ENCODE results near the gene VIPR1.

Gene VIPR1

GRCh38 chr3:42508562-42508961 lies 6.1 kb downstream of the VIPR1 start:
- Histone ChIP-seq H3K4me3 (ENCODE audit: low read depth, low read length) (no peak overlapping the region), H3K27me3 (replicated peaks) (peaks cover 2% of the 10 kb centered on the region), H3K27ac (no peak overlapping the region), H3K36me3 (replicated peaks) (no peaks in the 10 kb centered on the region)
- DNase-seq: no peak
- no peak for TF ChIP-seq CTCF (IDR thresholded peaks at IDR 0.05; ENCODE audit: low read depth, low read length, missing control alignments)
- in situ Hi-C loops (cut with HindIII; ENCODE audit: low pct_ligation_motif_present, low sequenced_read_pairs): no loop called here

GRCh38 chr3:42509111-42509510 lies 6.7 kb downstream of the VIPR1 start:
- H3K27me3 ChIP-seq (replicated peaks): peaks cover 2% of the 10 kb centered on the region
- H3K4me3 ChIP-seq (ENCODE audit: low read depth, low read length): no peak overlapping the region
- no peaks in the 10 kb centered on the region for H3K36me3 ChIP-seq (replicated peaks)
- in situ Hi-C loops (cut with HindIII; ENCODE audit: low pct_ligation_motif_present, low sequenced_read_pairs): no loop called here
- no peak for DNase-seq
- TF ChIP-seq CTCF (IDR thresholded peaks at IDR 0.05; ENCODE audit: low read depth, low read length, missing control alignments): no peak
- no peak overlapping the region for H3K27ac ChIP-seq

GRCh38 chr3:42510325-42510724 lies 7.9 kb downstream of the VIPR1 start:
- Histone ChIP-seq H3K27me3 (replicated peaks) (peaks cover 2% of the 10 kb centered on the region), H3K4me3 (ENCODE audit: low read depth, low read length) (no peak overlapping the region), H3K36me3 (replicated peaks) (no peaks in the 10 kb centered on the region), H3K27ac (no peak overlapping the region)
- TF ChIP-seq CTCF (IDR thresholded peaks at IDR 0.05; ENCODE audit: low read depth, low read length, missing control alignments): no peak
- in situ Hi-C loops (cut with HindIII; ENCODE audit: low pct_ligation_motif_present, low sequenced_read_pairs): no loop called here
- DNase-seq: no peak

- in situ Hi-C loops (cut with HindIII; ENCODE audit: low pct_ligation_motif_present, low sequenced_read_pairs): no loop called here
- peaks cover 2% of the 10 kb centered on the region for H3K27me3 ChIP-seq (replicated peaks)
- no peak for TF ChIP-seq CTCF (IDR thresholded peaks at IDR 0.05; ENCODE audit: low read depth, low read length, missing control alignments)
- no peak overlapping the region for H3K4me3 ChIP-seq (ENCODE audit: low read depth, low read length)
- DNase-seq: no peak
- no peaks in the 10 kb centered on the region for H3K36me3 ChIP-seq (replicated peaks)
- H3K27ac ChIP-seq: no peak overlapping the region
Measured at GRCh38 chr3:42511201-42511600, 8.8 kb downstream of the VIPR1 start.

GRCh38 chr3:42511736-42512135 lies 9.3 kb downstream of the VIPR1 start:
- no peak for DNase-seq
- TF ChIP-seq CTCF (IDR thresholded peaks at IDR 0.05; ENCODE audit: low read depth, low read length, missing control alignments): no peak
- peaks cover 2% of the 10 kb centered on the region for H3K27me3 ChIP-seq (replicated peaks)
- no peaks in the 10 kb centered on the region for H3K36me3 ChIP-seq (replicated peaks)
- H3K4me3 ChIP-seq (ENCODE audit: low read depth, low read length): no peak overlapping the region
- no peak overlapping the region for H3K27ac ChIP-seq
- in situ Hi-C loops (cut with HindIII; ENCODE audit: low pct_ligation_motif_present, low sequenced_read_pairs): no loop called here

- no peak overlapping the region for H3K4me3 ChIP-seq (ENCODE audit: low read depth, low read length)
- no peak for TF ChIP-seq CTCF (IDR thresholded peaks at IDR 0.05; ENCODE audit: low read depth, low read length, missing control alignments)
- DNase-seq: no peak
- H3K27me3 ChIP-seq (replicated peaks): peaks cover 2% of the 10 kb centered on the region
- H3K27ac ChIP-seq: no peak overlapping the region
- no peaks in the 10 kb centered on the region for H3K36me3 ChIP-seq (replicated peaks)
- in situ Hi-C loops (cut with HindIII; ENCODE audit: low pct_ligation_motif_present, low sequenced_read_pairs): no loop called here
Measured at GRCh38 chr3:42513121-42513520, 10.7 kb downstream of the VIPR1 start.

Measured in brain microvascular endothelial cell (primary cell).